ENCODE measurements around the gene WNT5A.

DNA sequence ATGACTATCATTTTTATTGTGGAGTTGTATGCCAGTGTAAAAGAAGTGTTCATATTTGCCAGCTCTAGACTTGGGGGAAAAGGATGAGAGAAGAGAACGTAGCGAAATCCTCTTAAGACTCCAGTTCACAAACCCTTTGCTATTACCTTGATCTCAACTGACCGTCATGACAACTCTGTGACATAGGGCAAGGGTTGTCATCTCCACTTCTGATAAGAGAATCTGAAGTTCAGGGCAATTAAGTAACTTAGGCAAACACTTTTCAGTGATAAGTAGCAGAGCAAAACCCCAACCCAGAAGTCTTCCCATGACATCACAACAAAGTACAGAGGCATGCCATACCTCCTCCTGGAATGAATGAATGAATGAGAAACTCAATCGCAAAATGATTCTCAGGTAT is 40.3 kb upstream of the WNT5A start:
- TF ChIP-seq EP300 (IDR thresholded peaks at IDR 0.05) (no peak), POLR2A (IDR thresholded peaks at IDR 0.05) (no peak), POLR2AphosphoS5 (IDR thresholded peaks at IDR 0.05) (no peak)
- TF ChIP-seq, protein P1, sequence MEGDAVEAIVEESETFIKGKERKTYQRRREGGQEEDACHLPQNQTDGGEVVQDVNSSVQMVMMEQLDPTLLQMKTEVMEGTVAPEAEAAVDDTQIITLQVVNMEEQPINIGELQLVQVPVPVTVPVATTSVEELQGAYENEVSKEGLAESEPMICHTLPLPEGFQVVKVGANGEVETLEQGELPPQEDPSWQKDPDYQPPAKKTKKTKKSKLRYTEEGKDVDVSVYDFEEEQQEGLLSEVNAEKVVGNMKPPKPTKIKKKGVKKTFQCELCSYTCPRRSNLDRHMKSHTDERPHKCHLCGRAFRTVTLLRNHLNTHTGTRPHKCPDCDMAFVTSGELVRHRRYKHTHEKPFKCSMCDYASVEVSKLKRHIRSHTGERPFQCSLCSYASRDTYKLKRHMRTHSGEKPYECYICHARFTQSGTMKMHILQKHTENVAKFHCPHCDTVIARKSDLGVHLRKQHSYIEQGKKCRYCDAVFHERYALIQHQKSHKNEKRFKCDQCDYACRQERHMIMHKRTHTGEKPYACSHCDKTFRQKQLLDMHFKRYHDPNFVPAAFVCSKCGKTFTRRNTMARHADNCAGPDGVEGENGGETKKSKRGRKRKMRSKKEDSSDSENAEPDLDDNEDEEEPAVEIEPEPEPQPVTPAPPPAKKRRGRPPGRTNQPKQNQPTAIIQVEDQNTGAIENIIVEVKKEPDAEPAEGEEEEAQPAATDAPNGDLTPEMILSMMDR (IDR thresholded peaks at IDR 0.05): no peak
